Keratinocyte (primary cell): Measurements from ENCODE around the gene OPHN1. TPM values are rescaled to one million over a fixed set of nuclear protein-coding genes. Genes with fewer than 3 reads are reported as not detected.

ENCODE experiments used
- DNase-seq: peaks from one replicate; pipeline ENCODE4 v3.0.0-alpha.2; 2011; ENCODE audit warnings: low read depth, missing footprints, low spot score
- FAIRE-seq: peaks from 2 replicates; lab custom pipeline; 2011; peaks lifted over from hg19 to GRCh38; lab: Jason Lieb, UNC
- H2AFZ ChIP-seq: 2 replicates; pipeline ENCODE4 v1.6.0; 2012; ENCODE audit warnings: low read length, control low read depth, inconsistent platforms; ENCODE audit not compliant: control insufficient read depth
- H3K27ac ChIP-seq: 2 replicates; pipeline ENCODE4 v1.5.1; 2011; ENCODE audit warnings: low read length; ENCODE audit not compliant: control insufficient read depth, insufficient read depth
- H3K27me3 ChIP-seq: 3 replicates; pipeline ENCODE4 v1.6.0; 2011; ENCODE audit warnings: low read length; ENCODE audit not compliant: control insufficient read depth, insufficient read depth; ENCODE audit errors: extremely low read depth
- H3K36me3 ChIP-seq, 2 experiments: 2 replicates in 1 of 2; 3 replicates in 1 of 2; pipeline ENCODE4 v1.5.1; 2011; ENCODE audit warnings: low read length in 2 of 2, mild to moderate bottlenecking in 1 of 2; ENCODE audit not compliant: control insufficient read depth in 2 of 2, insufficient read depth in 2 of 2; ENCODE audit errors: extremely low read depth in 1 of 2
- H3K4me1 ChIP-seq: 3 replicates; pipeline ENCODE4 v1.5.1; 2011; ENCODE audit warnings: low read length; ENCODE audit not compliant: control insufficient read depth, insufficient read depth; ENCODE audit errors: extremely low read depth
- H3K4me2 ChIP-seq: 3 replicates; pipeline ENCODE4 v1.6.0; 2011; ENCODE audit warnings: low read depth, low read length; ENCODE audit not compliant: control insufficient read depth, insufficient read depth; ENCODE audit errors: extremely low read depth
- H3K4me3 ChIP-seq, 3 experiments: fragments of 200-600 bp in 1 of 3; sonication (generic) in 1 of 3; 2 replicates in 2 of 3; 3 replicates in 1 of 3; pipeline ENCODE4 v1.5.1; 2011 to 2016; ENCODE audit warnings: low read length in 3 of 3, mild to moderate bottlenecking in 3 of 3, control low read depth in 2 of 3, inconsistent platforms in 1 of 3, low read depth in 1 of 3, mixed read lengths in 1 of 3, mixed run types in 1 of 3, moderate library complexity in 1 of 3; ENCODE audit not compliant: control insufficient read depth in 2 of 3, insufficient read depth in 2 of 3; ENCODE audit errors: extremely low read depth in 1 of 3
- H3K79me2 ChIP-seq: 2 replicates; pipeline ENCODE4 v1.6.0; 2012; ENCODE audit warnings: low read length; ENCODE audit not compliant: control insufficient read depth, insufficient read depth
- H3K9ac ChIP-seq: 3 replicates; pipeline ENCODE4 v1.6.0; 2011; ENCODE audit warnings: low read length; ENCODE audit not compliant: control insufficient read depth, insufficient read depth; ENCODE audit errors: extremely low read depth
- H3K9me1 ChIP-seq: 3 replicates; pipeline ENCODE4 v1.6.0; 2011; ENCODE audit warnings: low read length; ENCODE audit not compliant: control insufficient read depth, insufficient read depth; ENCODE audit errors: extremely low read depth
- H3K9me3 ChIP-seq: 2 replicates; pipeline ENCODE4 v1.5.1; 2012; ENCODE audit warnings: low read depth, low read length; ENCODE audit not compliant: control insufficient read depth
- H4K20me1 ChIP-seq: 3 replicates; pipeline ENCODE4 v1.6.0; 2011; ENCODE audit warnings: low read length; ENCODE audit not compliant: control insufficient read depth, insufficient read depth; ENCODE audit errors: extremely low read depth
- CTCF ChIP-seq, 3 experiments: IDR thresholded peaks in 1 of 3; conservative IDR thresholded peaks in 1 of 3; optimal IDR thresholded peaks in 1 of 3; 2 replicates in 2 of 3; 3 replicates in 1 of 3; pipeline versions ENCODE3 to v1.5.1; 2011; ENCODE audit warnings: low read length in 3 of 3, mild to moderate bottlenecking in 3 of 3, moderate library complexity in 2 of 3, control low read depth in 1 of 3, inconsistent platforms in 1 of 3; ENCODE audit not compliant: insufficient read depth in 2 of 3; ENCODE audit errors: extremely low read depth in 1 of 3
- EZH2 ChIP-seq: IDR thresholded peaks from one replicate; pipeline ENCODE4 v1.6.1; 2012; ENCODE audit warnings: inconsistent platforms, mild to moderate bottlenecking, low read length, moderate library complexity
- dilution Hi-C: fragments of 300-500 bp; cut with MboI; formaldehyde crosslinking; loops from one replicate; pipeline ENCODE4 v1.7.0; 2020; ENCODE audit warnings: low sequenced_read_pairs; ENCODE audit not compliant: extremely low pct_ligation_motif_present
- polyA plus RNA-seq, 5 experiments: library from polyadenylated mRNA; depleted of rRNA in 3 of 5; stranded (reverse) in 3 of 5; stranded (forward) in 1 of 5; unstranded in 1 of 5; fragments of >200 nt; gene quantifications; 1 replicate in 1 of 5; 2 replicates in 3 of 5; 3 replicates in 1 of 5; pipeline versions ENCODE4 v1.2.1 to v1.2.3, GENCODE V29; 2011 to 2012; ENCODE audit warnings: missing spikeins in 2 of 5, low read depth in 1 of 5, low replicate concordance in 1 of 5

Gene OPHN1
- polyA plus RNA-seq, 1 donor (not counting 4 experiments of a cell fraction or from before 2014, with no cell fraction given), result 3.1 TPM

GRCh38 chrX:68422478-68422877 lies 10.8 kb downstream of the OPHN1 start:
- dilution Hi-C loops, result no loop called here
- FAIRE-seq, result no peak
- TF ChIP-seq EZH2 (no peak), CTCF (optimal IDR thresholded peaks at IDR 0.05 in 1 of 3, IDR thresholded peaks at IDR 0.05 in 1 of 3, conservative IDR thresholded peaks at IDR 0.05 in 1 of 3; ENCODE audit: extremely low read depth in 1 of 3, insufficient read depth in 2 of 3, low read length in 3 of 3) (no peak)

GRCh38 chrX:68421636-68422035 lies 11.7 kb downstream of the OPHN1 start:
- TF ChIP-seq CTCF (optimal IDR thresholded peaks at IDR 0.05 in 1 of 3, IDR thresholded peaks at IDR 0.05 in 1 of 3, conservative IDR thresholded peaks at IDR 0.05 in 1 of 3; ENCODE audit: extremely low read depth in 1 of 3, insufficient read depth in 2 of 3, low read length in 3 of 3) (no peak), EZH2 (no peak)
- dilution Hi-C loops, result no loop called here
- DNase-seq (no peak), FAIRE-seq (no peak)
- H3K27me3 ChIP-seq, result no peaks in the 10 kb centered on the region
- no peak overlapping the region for H3K27ac ChIP-seq
- H3K4me1 ChIP-seq, result peaks cover under 1% of the 10 kb centered on the region
- no peak overlapping the region for H2AFZ ChIP-seq
- no peaks in the 10 kb centered on the region for H4K20me1 ChIP-seq
- no peaks in the 10 kb centered on the region for H3K9me1 ChIP-seq
- H3K9ac ChIP-seq, result no peak overlapping the region
- no peaks in the 10 kb centered on the region for H3K36me3 ChIP-seq
- H3K4me3 ChIP-seq, result no peak overlapping the region
- no peaks in the 10 kb centered on the region for H3K79me2 ChIP-seq
- H3K4me2 ChIP-seq, result no peak overlapping the region
- no peaks in the 10 kb centered on the region for H3K9me3 ChIP-seq

More at GRCh38 chrX:68422478-68422877, 10.8 kb downstream of the OPHN1 start:
- H3K36me3 ChIP-seq, result no peaks in the 10 kb centered on the region
- H3K4me3 ChIP-seq, result no peak overlapping the region
- no peaks in the 10 kb centered on the region for H3K4me1 ChIP-seq
- peaks cover 2% of the 10 kb centered on the region for H3K79me2 ChIP-seq
- no peaks in the 10 kb centered on the region for H4K20me1 ChIP-seq
- no peaks in the 10 kb centered on the region for H3K9me3 ChIP-seq
- no peak for DNase-seq
- no peak overlapping the region for H3K9ac ChIP-seq
- H3K9me1 ChIP-seq, result no peaks in the 10 kb centered on the region
- no peaks in the 10 kb centered on the region for H3K27me3 ChIP-seq
- H3K27ac ChIP-seq, result no peak overlapping the region
- no peak overlapping the region for H2AFZ ChIP-seq
- H3K4me2 ChIP-seq, result no peak overlapping the region
